Fibroblast of peridontal ligament (primary cell): ENCODE results near the gene SLN.

Source experiments
- DNase-seq: peaks from one replicate; pipeline ENCODE4 v3.0.0-alpha.2; 2010; ENCODE audit errors: extremely low read depth

Gene SLN

GRCh38 chr11:107719557-107720302, 7.9 kb upstream of the SLN start:
- no peak for DNase-seq

- DNase-seq: no peak
These were observed 7.2 kb upstream of the SLN start for GRCh38 chr11:107719073-107719472.

GRCh38 chr11:107716884-107717532, 5.2 kb upstream of the SLN start:
- no peak for DNase-seq

- no peak for DNase-seq
These were observed 1.2 kb upstream of the SLN start for GRCh38 chr11:107713009-107713408.

DNA sequence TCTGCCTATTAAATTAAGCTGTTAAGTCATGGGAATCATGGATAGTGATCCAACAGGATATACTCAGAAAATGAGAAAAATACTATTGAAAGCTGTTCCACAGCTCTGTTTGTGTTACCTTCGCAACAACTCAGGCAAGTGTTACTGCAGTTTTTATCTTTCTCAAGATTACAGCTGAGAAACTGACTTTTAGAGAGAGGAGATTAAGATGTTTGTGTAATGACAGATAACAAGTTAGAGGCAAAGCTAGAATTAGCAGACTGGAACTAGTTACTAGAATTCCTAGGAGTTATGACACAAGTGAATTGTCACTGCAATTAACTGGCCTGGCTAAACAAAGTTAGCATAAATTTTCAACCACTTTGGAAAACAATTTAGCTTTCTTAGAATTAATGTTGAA, 1.6 kb downstream of the SLN start:
- DNase-seq: no peak

- no peak for DNase-seq
These were observed 3.1 kb downstream of the SLN start for GRCh38 chr11:107708792-107709191.

DNA sequence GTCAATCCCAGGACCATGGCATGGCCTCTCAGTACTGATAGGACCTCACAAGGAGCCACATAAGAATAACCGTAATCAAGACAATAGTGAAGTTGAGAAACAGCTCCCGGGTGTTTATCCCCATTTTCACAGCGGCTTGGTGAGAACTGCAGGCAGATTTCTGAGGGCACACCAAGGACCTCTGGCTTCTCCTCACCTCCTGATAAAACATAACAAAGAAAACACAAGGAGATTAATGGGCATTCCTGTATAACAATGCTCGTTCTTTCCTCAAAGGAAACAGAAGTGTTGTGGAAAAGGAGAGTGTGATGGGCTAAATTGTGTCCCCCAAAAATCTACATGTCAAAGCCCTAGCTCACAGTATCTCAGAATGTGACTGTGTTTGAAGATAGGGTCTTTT, 4.0 kb downstream of the SLN start:
- no peak for DNase-seq

DNA sequence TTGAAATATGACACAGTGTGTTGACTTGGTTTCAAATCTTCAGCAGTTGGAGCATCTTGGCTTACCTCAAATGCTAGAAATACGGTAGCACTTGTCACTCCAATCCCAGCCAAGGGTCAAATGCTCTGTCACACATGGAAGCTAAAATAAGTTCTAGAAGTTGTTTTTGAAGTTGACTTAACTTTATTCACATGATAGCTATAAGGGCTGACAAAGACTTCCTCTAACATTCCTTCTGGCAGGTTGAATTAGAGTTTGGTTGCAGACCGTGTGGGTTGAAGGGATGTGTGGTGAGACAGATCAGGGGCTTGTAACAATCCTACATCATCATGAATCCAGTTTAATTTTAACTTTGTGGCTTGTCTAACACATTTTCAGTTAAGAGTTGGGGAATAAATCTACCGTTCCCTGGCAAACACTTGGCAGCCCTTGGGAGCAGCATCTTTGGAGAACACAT, 4.6 kb downstream of the SLN start:
- DNase-seq: no peak

GRCh38 chr11:107706531-107706930, 5.3 kb downstream of the SLN start:
- DNase-seq: no peak

DNA sequence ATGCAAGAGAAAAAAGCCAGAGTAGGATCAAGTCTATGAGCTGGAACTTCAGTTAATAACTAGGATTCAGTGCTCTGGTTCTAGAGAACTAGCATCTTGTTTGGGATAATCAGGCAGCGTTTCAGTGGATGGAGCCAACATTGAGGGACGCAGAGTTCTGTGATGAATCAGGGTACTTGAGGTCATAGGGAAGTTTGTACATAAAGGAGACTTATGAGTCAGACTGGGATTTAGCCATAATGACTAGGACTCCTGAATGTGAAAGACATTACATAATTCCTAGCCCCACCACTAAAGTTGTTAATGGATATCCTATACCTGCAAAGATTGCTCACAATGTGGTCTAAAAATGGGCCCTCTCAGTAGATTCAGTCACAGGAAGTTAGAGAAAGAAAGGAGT, 6.8 kb downstream of the SLN start:
- peak; percentile 83 for DNase-seq

DNA sequence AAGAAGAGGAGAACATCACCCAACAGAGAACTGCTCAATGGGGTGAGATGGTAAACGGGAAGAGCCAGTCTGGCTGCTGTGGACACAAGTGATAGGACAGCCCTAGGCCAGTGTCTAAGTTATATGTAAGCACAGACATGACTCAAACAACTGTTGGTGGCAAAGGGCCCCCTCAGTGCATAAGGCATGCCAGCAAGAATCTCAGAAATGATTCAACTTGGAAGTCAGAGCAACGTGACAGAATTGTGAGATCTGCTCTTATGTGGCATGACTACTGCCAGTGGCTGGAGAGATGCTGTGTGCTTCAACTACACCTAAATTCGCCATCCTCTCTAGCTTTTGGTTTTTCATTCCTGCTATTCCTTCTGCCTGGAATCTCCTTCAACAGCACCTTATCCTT, 7.4 kb downstream of the SLN start:
- no peak for DNase-seq

GRCh38 chr11:107702723-107703122, 9.1 kb downstream of the SLN start:
- no peak for DNase-seq

DNA sequence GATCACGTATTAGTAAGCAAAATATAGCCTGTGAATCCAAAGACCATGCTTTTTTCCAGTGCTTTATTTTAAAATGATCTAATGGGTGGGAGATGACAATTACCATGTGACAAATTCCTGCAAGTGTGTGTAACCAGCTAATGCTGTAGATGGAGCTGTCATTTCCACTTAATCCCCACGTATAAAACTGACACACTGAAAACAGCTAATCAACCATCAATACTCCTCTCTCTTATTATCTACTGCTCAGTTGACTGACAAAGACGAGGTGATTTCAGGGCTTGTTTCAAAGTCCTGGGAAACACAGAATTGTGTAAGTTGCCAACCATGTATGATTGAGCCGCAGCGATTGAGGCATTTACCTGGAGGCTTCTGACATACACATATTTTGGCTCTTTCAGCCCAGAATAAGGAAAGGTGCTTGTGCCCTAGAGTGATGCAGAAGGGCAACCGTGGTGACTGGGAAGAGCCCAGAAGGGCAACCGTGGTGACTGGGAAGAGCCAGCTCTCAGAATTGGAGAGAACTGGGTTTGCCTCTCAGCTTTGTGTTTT, 9.7 kb downstream of the SLN start:
- no peak for DNase-seq

DNA sequence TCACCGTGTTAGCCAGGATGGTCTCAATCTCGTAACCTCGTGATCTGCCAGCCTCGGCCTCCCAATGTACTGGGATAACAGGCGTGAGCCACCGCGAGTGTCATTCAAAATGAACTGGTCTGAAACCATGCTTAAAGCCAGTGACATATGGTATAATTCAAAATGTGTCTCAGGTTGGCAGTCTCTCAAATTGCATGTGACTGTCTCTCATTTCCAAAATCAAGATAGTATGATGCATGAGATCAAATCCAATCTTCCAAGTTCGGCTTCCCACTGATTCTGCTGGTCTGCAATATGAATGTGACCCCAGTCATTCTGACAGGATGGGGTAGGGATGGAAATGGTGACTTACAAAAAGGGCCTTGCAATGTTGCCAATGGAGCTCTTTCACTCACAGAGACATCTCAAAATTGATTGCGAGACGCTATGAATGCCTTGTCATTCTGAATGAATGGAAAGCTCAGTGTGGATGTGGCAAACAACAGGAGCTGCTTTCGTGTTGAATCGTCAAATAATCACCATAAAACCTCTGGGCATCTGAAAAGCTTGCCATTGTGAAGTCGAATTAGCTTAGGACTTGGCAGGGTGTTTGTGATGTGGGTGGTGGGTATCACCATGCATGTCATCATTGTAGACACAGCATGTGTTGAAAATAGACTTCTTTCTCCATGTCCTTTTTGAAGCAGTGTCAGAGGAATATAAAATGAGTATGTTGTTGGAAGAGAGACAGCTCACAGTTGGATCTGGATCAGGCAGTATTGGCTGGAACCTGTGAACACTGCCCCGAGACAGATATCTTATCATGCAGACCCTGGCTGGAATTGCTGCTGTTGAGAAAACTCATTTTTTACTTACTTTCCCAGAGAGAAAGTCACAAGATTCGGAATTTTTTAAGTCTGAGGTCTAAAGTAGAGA, 12.2 kb downstream of the SLN start:
- DNase-seq: no peak

DNA sequence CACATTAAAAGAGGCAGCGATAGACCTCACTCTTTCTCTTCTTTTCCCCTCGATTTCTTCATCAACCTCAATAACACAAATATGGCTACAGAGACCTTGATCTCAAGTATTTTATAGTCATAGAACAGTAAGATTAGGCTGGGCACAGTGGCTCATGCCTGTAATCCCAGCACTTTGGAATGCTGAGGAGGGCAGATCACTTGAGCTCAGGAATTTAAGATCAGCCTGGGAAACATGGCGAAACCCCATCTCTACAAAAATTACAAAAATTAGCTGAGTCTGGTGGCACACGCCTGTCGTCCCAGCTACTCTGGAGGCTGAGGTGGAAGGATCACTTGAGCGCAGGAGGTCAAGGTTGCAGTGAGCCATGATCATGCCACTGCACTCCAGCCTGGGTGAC, 14.6 kb downstream of the SLN start:
- DNase-seq: no peak

DNA sequence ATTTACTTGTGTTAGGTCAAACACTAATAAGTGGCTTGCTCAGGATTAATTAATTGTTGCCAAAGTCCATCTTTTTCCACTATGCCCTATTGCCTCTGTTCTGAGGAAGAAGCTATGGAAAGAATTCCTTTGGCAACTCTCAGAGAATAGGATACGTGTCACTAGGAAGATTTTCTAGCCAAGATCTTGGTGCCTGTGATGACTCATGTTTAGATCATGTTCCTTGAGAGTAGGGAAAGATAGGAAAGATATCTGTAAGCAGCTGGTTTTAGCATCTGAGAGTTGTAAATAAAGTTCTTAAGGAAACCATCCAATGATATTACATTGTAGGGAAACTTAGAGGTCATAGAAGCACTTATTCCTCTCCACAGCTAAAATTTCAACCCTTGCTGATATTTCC, 15.7 kb downstream of the SLN start:
- DNase-seq: peak; percentile 94

GRCh38 chr11:107695446-107695845, 16.4 kb downstream of the SLN start:
- peak; percentile 31 for DNase-seq

DNA sequence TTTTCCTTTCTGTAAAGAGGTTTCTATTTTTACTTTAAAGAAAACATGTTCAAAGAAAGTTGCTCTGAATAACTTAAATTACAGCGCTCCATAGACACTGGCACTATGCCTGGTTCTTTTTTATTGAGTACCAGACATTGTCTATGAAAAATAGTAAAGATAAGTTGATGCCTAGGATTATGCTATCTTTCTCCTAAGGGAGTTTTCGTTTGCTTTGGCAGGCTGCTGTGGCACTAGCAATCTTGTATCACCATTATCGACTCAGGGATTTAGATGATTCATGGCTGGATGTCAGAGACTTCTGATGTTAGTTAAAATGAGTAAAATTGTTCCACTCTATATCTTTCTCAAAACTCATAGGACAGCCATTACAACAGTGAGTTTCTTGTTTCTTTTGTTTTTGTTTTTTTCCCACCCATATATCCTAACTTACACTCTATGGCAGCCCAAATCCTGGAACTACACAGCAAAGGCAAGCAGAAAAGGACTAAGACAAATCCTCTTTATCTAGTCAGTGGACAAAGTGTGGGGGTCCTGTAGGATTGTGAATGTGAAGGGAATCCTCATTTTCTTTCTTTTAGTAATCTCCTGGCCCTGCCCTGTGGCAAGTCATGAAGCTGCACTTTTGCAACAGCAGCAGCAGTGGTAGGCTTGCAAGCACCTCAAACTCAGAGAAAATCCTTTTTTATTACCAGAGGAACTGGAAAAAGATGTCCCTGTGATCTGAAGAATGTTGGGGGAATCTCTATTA, 20.7 kb downstream of the SLN start:
- DNase-seq: peak; percentile 47

- DNase-seq: peak; percentile 75
These were observed 22.3 kb downstream of the SLN start for GRCh38 chr11:107689317-107690202.

DNA sequence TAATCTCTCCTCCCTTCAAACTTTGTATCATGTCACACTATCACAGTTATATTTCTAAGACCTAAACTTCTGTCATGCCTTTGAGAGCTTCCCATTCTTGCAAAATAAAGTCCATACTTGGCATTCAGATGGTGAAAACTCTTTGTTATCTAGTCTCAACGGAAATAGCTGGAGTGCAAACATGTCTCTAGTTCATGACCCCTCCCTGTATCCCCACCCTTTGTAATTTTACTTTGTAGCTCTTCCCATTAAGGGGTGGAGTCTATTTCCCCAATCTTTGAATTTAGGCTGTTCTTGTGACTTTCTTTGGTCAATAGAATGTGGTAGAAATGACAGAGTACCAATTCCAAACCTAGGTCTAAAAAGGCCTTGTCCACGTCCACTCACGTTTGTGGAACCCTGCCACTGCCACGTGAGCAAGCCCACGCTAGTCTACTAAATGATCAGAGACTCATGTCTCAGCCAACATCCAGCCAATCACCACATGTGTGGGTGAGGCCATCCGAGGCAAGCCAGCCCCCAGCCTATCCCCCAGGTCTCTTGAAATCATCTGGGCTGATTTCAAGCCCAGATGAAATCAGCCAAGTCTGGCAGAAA, 23.4 kb downstream of the SLN start:
- no peak for DNase-seq
